NCI-H1417 treated with DMSO at 0.1 percent for 48 hours (cell line): ENCODE data around the gene HEPACAM.
"Not testable (repeated sequence)": the region's sequence is repeated elsewhere in the genome, so short reads cannot be mapped to it uniquely, and the experiment has no call there.

Source experiments
- DNase-seq: peaks from one replicate; lab custom pipeline; 2025; lab: John Stamatoyannopoulos, UW

HEPACAM gene, protein sequence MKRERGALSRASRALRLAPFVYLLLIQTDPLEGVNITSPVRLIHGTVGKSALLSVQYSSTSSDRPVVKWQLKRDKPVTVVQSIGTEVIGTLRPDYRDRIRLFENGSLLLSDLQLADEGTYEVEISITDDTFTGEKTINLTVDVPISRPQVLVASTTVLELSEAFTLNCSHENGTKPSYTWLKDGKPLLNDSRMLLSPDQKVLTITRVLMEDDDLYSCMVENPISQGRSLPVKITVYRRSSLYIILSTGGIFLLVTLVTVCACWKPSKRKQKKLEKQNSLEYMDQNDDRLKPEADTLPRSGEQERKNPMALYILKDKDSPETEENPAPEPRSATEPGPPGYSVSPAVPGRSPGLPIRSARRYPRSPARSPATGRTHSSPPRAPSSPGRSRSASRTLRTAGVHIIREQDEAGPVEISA

DNA sequence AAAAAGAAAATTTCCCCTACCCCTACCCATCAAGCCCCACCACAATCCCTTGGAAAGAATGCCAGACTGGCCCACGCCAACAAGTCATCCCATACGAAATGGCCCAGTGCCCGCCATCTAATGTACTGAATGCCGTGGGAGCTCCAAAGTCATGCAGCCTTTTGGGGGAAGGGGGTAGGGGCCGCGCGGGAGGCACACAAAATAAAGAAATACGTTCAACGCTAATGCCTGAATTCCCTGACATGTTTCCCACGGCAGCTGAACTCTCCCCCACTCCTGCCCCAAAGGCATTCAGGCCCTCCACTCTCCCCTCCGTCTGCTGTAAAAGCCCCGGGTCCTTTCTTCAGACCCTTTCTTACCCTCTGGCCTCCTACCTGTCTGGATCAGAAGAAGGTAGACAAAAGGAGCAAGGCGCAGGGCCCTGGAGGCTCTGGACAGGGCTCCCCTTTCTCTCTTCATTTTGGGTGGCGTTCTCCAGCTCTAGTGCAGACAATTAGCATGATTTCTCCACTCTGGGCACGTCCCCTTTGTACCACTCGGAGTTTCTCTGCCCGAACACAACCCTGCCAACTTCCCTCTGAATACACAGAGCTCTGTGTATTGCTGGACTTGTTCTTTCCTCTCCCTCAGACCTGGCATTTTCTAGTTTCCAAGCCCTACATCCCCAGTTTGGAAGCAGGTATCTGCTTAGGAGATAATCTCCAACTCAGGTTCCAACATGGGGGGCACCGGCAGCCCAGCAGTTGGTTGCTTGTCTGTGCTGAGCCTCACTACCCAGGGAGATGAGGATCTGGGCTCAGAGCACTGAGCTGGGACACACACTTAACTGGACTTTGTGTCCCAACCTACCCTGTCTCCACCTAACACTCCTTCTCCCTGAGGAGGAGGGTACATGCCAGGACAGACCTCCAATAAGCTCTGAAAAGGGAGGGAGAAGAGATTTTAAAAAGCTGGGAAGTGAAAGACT is at the start of gene HEPACAM:
Gene HEPACAM (minus strand): TSS at position 500 of the 967 bp plus-strand sequence. CDS start 41 bp downstream, at position 459.
- no peak for DNase-seq

DNA sequence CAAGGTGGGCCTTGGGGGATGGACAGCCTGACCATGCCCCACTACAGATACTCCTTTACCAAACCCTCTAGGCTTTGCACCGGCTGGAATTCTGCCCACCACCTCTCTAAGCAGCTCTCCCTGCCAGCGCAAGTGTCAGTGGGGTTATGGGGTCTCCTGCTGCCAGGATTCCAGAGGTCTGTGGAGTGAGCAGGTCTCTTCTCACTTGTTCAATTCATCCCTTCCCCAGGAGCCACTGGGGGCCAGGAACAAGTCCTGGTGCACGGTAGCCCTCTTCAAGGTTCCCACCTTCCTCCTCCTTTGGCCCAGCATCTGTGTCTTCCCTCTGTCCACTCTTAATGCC is 48.6 kb upstream of the HEPACAM start:
- DNase-seq: no peak

DNA sequence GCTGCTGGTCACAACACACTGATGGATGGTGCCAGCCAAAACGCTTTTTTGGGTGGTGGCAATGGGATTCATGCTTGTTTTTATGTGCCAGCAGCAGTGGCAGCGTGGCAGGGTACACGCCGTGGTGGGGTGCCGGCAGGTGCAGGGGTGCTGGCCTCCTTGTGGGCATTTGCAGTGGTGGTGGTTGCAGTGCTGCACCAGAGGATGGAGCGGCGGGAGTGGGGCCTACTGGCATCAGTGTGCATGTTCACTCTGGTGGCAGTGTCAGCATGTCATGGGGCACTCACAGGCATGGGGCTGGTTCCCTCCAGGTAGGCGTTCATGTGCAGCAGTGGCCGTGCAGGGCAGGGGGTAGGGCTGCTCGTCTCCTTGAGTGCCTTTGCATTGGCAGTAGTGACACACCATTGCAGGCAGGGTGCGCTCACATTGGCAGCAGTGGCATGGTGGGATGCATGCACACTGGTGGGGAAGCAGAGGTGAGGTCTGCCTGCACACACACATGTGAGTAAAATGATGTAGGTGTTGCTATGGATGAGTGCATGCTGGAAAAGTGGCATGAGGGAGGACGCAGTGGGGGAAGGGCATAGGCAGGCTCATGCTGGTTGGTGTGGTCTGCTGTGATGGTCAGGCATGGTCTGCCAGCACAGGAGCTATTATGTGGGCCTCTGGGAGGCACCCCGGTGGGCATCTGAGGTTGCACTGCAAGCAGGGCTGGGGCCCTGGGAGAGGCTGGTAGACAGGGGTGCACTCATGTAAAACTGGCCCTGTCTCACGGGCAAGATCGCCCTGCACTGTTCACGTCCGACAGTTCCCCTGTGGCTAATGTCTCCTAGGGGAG is 48.0 kb upstream of the HEPACAM start:
- DNase-seq: no peak

GRCh38 chr11:124982043-124982442 is 46.2 kb upstream of the HEPACAM start:
- DNase-seq: no peak

DNA sequence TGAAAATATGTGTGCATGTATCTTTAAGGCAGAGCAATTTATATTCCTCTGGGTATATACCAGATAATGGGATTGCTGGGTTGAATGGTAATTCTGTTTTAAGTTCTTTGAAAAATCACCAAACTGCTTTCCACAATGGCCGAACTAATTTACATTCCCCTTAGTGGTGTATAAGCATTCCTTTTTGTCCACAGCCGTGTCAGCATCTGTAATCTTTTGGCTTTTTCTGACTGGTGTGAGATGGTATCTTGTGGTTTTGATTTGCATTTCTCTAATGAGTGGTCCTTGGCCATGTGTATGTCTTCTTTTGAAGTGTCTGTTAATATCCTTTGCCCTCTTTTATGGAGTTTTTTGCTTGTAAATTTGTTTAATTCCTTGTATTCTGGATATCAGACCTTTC is 42.5 kb upstream of the HEPACAM start:
- DNase-seq: no peak

DNA sequence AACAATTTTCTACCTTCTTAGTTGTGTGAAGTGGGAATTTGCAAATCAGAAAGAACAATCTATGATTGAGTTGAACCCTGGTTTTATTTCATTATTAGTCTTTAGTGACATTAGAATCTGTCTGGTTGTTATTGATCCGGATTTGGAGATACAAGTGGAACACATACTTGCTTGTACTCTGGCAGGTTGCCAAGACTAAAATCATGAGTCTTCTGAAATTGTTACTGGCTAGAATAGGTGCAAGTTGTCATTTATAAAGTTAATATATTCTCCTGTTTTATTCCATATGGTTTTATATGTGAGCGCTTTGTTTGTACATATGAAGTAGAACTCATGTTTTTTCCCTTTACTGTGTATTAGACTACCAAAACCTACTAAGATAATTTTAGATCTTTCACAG is 41.2 kb upstream of the HEPACAM start:
- no peak for DNase-seq

- no peak for DNase-seq
These were observed 40.7 kb upstream of the HEPACAM start for GRCh38 chr11:124976531-124976930.

DNA sequence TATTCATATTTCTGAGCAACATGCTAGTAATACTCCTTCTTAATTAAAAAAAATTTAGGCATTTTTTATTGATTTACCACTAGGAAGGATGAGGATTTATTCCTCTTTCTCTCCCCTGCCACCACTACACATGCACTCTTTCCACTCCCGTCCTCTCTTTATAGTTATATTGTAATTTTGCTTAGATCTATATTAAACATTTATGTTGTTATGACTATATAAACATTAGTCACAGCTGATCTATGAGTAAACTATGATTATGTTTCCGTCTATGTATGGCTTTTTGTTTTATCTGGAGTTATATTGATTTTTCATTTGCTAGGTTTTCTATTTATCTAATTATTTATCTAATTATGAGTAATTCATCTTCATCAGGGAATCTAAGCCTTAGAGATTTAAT is 36.0 kb upstream of the HEPACAM start:
- no peak for DNase-seq

- DNase-seq: no peak
These were observed 35.1 kb upstream of the HEPACAM start for GRCh38 chr11:124970925-124971324.

GRCh38 chr11:124968197-124968596 is 32.4 kb upstream of the HEPACAM start:
- not testable (repeated sequence) for DNase-seq

GRCh38 chr11:124961972-124962609 is 26.2 kb upstream of the HEPACAM start:
- peak; percentile 27 for DNase-seq

DNA sequence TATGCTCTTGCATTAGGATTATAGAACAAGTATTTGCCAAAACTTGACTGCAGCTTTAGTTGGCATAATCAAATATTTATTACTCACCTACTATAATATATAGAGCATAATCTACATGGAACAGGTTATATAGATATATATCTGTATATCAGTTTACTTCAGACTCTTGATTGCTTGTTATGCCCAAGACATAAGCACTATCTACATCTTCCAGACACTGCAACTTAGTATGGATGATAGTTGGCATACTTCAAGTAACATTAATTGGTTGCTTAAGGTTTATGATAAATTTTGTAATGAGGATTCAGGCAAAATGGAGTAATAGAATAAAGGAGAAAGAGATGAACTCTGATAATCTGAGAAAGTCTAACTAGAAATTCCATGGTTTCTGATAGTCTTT is 19.2 kb upstream of the HEPACAM start:
- no peak for DNase-seq

- DNase-seq: no peak
These were observed 18.7 kb upstream of the HEPACAM start for GRCh38 chr11:124954590-124954955.

DNA sequence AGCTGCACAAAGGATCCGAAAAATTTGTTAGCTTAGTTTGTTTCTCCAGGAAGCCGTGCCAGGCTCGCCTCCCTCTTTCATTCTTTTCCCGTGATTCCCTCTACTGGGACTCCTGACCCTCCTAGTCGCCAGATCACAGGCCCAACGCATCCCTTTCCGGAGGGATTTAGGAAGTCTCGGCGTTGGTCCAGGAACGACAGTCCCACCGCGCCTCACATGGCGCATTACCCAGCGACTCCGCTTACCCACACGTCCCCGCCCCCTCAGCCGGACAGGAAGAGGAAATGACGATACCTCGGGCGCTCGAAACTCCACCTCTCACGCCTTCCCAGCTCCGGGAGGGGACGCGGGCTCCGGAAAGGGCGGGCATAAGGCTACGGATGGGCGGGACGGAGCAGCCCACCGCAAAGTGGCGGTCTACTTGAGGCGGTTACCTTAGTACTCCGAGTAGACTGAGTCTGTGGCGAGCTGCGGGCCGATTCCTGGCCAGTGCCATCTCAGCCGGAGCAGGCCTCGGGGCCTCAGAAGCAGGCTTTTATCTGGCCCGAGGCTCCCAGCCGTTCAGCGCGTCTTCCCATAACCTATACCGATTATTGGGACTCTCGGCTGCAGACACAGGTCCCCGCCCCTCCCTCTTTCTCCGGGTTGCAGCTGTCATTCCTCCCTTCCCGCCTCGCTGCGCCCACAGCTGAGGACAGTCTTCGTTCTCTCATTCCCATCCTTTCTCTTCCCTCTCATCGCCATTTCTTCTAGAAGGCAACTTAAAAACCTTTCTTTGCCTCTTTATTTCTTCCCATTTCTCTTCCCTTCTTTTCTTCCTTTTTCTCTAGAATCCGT is 18.1 kb upstream of the HEPACAM start, which contains the start of gene CCDC15:
Gene CCDC15 (plus strand): TSS at position 450 of the 837 bp plus-strand sequence. CDS start 531 bp downstream, outside the sequence.
- peak; percentile 88 for DNase-seq

GRCh38 chr11:124951341-124951740 is 15.5 kb upstream of the HEPACAM start:
- no peak for DNase-seq

GRCh38 chr11:124950601-124951330 is 14.9 kb upstream of the HEPACAM start:
- no peak for DNase-seq

- no peak for DNase-seq
These were observed 10.9 kb upstream of the HEPACAM start for GRCh38 chr11:124946735-124947141.

DNA sequence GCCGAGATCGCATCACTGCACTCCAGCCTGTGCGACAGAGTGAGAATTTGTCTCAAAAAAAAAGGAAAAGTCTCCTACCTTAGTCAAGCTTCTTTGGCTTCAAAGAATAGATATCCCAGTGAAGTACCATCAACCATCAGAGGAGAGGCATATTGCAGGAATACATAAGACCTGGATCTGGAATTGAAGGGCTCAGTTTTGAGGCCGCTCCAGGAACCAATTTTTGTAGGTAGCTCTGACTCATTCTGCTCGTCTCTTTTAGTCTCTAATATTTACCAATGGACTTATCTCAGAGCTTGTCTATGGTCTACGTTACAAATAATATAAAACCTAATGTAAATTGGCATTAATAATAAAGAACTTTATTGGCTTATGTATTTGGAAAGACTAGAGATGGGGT is 10.0 kb upstream of the HEPACAM start:
- DNase-seq: no peak

DNA sequence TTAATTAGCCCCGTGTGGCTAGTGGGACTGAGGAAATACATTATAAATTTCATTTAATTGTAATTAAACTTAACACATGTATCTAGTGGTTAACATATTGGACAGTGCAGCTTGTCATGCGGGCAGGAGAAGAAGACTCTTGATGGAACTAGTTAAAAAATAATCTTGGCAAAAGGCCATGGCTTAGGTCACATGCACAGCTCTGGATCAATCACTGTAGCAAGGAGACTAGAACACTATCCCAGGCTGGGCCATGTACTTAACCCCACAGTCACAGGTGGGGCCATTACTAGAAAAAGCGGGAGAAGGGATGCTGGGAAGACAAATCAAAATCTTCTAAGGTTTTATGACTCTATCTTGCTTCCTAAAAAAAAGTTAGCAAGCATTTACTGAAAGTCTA is 8.7 kb upstream of the HEPACAM start:
- DNase-seq: no peak

DNA sequence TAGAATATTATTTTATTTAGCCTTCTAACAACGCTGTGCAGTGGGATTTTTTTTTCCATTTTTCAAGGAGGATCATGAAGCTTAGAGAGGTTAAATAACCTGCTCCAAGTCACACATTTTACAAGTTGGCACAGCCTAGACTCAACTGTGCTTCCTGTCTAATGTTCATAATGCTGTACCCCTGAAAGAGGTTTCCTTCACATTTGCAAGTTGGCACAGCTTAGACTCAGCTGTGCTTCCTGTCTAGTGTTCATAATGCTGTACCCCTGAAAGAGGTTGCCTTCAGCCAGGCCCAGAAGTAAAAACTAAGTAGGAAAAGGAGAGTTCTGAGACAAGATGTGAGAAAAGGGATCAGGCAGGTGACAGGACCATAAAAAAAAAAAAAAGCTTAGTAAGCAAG is 7.9 kb upstream of the HEPACAM start:
- no peak for DNase-seq
